HepG2 (cell line): ENCODE data around the gene ZNF620. TPM values are rescaled to one million over a fixed set of nuclear protein-coding genes. Genes with fewer than 3 reads are reported as not detected.
A peak's percentile ranks its signal among the peaks of the same experiment; 100 is the strongest.

Experiments
- ASH2L ChIP-seq: fragments of 300-600, 200-600 bp; sonication (generic); IDR thresholded peaks from 2 replicates; pipeline ENCODE4 v1.7.0; 2017; ENCODE audit warnings: low read depth, mild to moderate bottlenecking, moderate library complexity, mixed read lengths, low read length; ENCODE audit not compliant: insufficient read length
- ATF7-NPFF ChIP-seq: sonication (generic); formaldehyde crosslinking; IDR thresholded peaks from 2 replicates; pipeline ENCODE4 v1.8.1; 2023; ENCODE audit warnings: mild to moderate bottlenecking, low read depth, missing genetic modification reagents, moderate library complexity
- ATRX ChIP-seq: sonication (generic); formaldehyde crosslinking; IDR thresholded peaks from 2 replicates; pipeline ENCODE4 v1.4.0; 2020; ENCODE audit warnings: missing genetic modification reagents, borderline replicate concordance
- CBX2 ChIP-seq, 2 experiments: fragments of 200-600 bp in 1 of 2; sonication (generic); formaldehyde crosslinking in 1 of 2; IDR thresholded peaks; 2 replicates each; pipeline versions ENCODE4 v1.7.0 to v1.8.1; 2018 to 2022; ENCODE audit warnings: low read depth in 2 of 2, low read length in 1 of 2, mild to moderate bottlenecking in 1 of 2, missing genetic modification reagents in 1 of 2
- ESRRA ChIP-seq: sonication (generic); formaldehyde crosslinking; IDR thresholded peaks from 2 replicates; pipeline ENCODE4 v1.5.1; 2020; ENCODE audit warnings: mild to moderate bottlenecking, low read depth, missing genetic modification reagents
- GZF1 ChIP-seq: sonication (generic); formaldehyde crosslinking; IDR thresholded peaks from 2 replicates; pipeline ENCODE4 v1.5.1; 2020; ENCODE audit warnings: mild to moderate bottlenecking, missing genetic modification reagents
- ZNF282 ChIP-seq: fragments of 450-650 bp; IDR thresholded peaks from 2 replicates; pipeline ENCODE4 v1.6.1; 2018; ENCODE audit not compliant: partially characterized antibody
- ZNF589 ChIP-seq: sonication (generic); formaldehyde crosslinking; conservative IDR thresholded peaks from 2 replicates; pipeline ENCODE4 v1.8.0; 2022; ENCODE audit warnings: mild to moderate bottlenecking, moderate library complexity, missing genetic modification reagents
- ZNF709 ChIP-seq: sonication (generic); formaldehyde crosslinking; IDR thresholded peaks from 2 replicates; pipeline ENCODE4 v1.5.0; 2020; ENCODE audit warnings: mild to moderate bottlenecking, missing genetic modification reagents
- ZNF792 ChIP-seq: IDR thresholded peaks from 2 replicates; pipeline ENCODE4 v1.6.1; 2016
- polyA plus RNA-seq, 8 experiments: library from polyadenylated mRNA; depleted of rRNA in 3 of 8; stranded (reverse) in 7 of 8; unstranded in 1 of 8; fragments of >200 nt; fragmentation: Illumina TruSeq in 4 of 8; extraction: Trizol in 4 of 8; gene quantifications; 2 replicates each; pipeline versions ENCODE4 v1.2.1 to v1.2.3, GENCODE V29; 2011 to 2016; ENCODE audit warnings: low read depth in 4 of 8, missing spikeins in 1 of 8, mixed read lengths in 1 of 8; ENCODE audit not compliant: insufficient read depth in 1 of 8
- total RNA-seq, 5 experiments: library from RNA; depleted of rRNA; stranded (reverse); fragments of >200 nt; fragmentation: Illumina TruSeq; extraction: Trizol; gene quantifications; 2 replicates each; pipeline ENCODE4 v1.2.3, GENCODE V29; 2016; ENCODE audit warnings: low read depth in 1 of 5
- TF ChIP-seq, protein P1 (sequence below), 2 experiments: sonication (generic) in 1 of 2; formaldehyde crosslinking in 1 of 2; IDR thresholded peaks; 2 replicates each; pipeline versions ENCODE4 v1.4.0 to v1.6.1; 2016 to 2020; ENCODE audit warnings: borderline replicate concordance in 1 of 2, low read depth in 1 of 2, mild to moderate bottlenecking in 1 of 2, missing genetic modification reagents in 1 of 2
- TF ChIP-seq, protein P2 (sequence below): sonication (generic); formaldehyde crosslinking; IDR thresholded peaks from 2 replicates; pipeline ENCODE4 v1.8.1; 2023; ENCODE audit warnings: missing genetic modification reagents, inconsistent platforms, borderline replicate concordance
- TF ChIP-seq, protein P3 (sequence below): sonication (generic); formaldehyde crosslinking; IDR thresholded peaks from 2 replicates; pipeline ENCODE4 v1.4.0; 2020; ENCODE audit warnings: missing genetic modification reagents, mild to moderate bottlenecking, borderline replicate concordance
- TF ChIP-seq, protein P4 (sequence below): IDR thresholded peaks from 2 replicates; pipeline ENCODE4 v1.6.1; 2016; ENCODE audit warnings: missing compliant biosample characterization, missing genetic modification reagents, borderline replicate concordance
- TF ChIP-seq, protein P5 (sequence below): sonication (generic); formaldehyde crosslinking; IDR thresholded peaks from 2 replicates; pipeline ENCODE4 v1.5.0; 2020; ENCODE audit warnings: mild to moderate bottlenecking, missing genetic modification reagents

Gene ZNF620
- total and polyA plus RNA-seq, 2 of the 13 experiments (the other 11 are each of a cell fraction or from before 2014, with no cell fraction given), result 2.3 to 12.2 TPM

DNA sequence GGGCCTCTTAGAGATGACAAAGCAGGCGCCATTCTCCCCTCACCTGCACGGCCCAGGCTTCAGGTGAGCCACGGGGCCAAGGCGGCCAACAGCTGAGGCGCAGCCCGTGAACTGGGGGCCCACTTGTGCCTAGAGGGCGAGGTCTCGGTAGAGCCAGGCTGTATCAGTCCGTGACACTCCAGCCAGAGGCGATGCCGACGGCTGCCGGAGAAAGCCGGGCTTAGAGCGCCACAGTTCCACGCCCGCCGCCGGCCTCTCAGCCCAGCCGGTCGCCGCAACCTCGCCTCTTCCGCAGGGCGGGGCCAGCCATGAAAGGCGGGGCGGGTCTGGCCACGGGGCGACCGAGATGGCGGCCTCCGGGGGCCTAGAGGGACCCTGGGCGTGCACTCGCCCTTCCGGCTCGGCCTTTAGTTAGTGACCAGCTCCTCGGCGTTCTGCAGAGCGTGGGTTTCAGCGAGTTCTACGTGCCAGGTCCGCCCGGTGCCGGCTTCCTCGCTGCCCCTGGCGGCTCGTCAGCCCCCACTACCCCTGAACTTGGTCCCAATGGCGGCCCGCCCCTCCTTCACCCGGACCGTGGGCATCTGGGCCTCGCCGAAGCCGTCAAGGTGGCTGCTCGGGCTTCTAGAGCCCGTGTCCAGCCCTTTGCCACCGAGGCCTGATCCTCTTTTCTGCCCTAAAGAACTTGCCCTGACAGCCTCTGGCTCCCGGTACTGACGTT is 18.9 kb downstream of the ZNF620 start, which contains the start of gene ZNF621 (continued):
- TF ChIP-seq, protein P1, sequence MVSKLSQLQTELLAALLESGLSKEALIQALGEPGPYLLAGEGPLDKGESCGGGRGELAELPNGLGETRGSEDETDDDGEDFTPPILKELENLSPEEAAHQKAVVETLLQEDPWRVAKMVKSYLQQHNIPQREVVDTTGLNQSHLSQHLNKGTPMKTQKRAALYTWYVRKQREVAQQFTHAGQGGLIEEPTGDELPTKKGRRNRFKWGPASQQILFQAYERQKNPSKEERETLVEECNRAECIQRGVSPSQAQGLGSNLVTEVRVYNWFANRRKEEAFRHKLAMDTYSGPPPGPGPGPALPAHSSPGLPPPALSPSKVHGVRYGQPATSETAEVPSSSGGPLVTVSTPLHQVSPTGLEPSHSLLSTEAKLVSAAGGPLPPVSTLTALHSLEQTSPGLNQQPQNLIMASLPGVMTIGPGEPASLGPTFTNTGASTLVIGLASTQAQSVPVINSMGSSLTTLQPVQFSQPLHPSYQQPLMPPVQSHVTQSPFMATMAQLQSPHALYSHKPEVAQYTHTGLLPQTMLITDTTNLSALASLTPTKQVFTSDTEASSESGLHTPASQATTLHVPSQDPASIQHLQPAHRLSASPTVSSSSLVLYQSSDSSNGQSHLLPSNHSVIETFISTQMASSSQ (IDR thresholded peaks at IDR 0.05; ENCODE audit: low read depth), result no peak
- TF ChIP-seq, protein P1 (CRISPR knock-in tag; IDR thresholded peaks at IDR 0.05; ENCODE audit: borderline replicate concordance), result peak; percentile 59; the same call in 1 of the 2 replicates
- TF ChIP-seq, protein P2, sequence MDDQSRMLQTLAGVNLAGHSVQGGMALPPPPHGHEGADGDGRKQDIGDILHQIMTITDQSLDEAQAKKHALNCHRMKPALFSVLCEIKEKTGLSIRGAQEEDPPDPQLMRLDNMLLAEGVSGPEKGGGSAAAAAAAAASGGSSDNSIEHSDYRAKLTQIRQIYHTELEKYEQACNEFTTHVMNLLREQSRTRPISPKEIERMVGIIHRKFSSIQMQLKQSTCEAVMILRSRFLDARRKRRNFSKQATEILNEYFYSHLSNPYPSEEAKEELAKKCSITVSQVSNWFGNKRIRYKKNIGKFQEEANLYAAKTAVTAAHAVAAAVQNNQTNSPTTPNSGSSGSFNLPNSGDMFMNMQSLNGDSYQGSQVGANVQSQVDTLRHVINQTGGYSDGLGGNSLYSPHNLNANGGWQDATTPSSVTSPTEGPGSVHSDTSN (CRISPR knock-in tag), result no peak
- TF ChIP-seq ATRX (no peak), ATF7-NPFF (CRISPR knock-in tag) (peak; percentile 65; the same call in 1 of the 2 replicates), CBX2 (IDR thresholded peaks at IDR 0.05; ENCODE audit: low read depth, low read length) (no peak), CBX2 (CRISPR knock-in tag; IDR thresholded peaks at IDR 0.05; ENCODE audit: low read depth) (no peak), ZNF792 (no peak; the same call in none of the 2 replicates), ASH2L (peak; percentile 82), ZNF589 (CRISPR knock-in tag) (no peak), ZNF709 (CRISPR knock-in tag) (no peak), ESRRA (no peak; the same call in 1 of the 2 replicates), GZF1 (CRISPR knock-in tag) (no peak; the same call in 1 of the 2 replicates), ZNF282 (no peak)
- TF ChIP-seq, protein P3, sequence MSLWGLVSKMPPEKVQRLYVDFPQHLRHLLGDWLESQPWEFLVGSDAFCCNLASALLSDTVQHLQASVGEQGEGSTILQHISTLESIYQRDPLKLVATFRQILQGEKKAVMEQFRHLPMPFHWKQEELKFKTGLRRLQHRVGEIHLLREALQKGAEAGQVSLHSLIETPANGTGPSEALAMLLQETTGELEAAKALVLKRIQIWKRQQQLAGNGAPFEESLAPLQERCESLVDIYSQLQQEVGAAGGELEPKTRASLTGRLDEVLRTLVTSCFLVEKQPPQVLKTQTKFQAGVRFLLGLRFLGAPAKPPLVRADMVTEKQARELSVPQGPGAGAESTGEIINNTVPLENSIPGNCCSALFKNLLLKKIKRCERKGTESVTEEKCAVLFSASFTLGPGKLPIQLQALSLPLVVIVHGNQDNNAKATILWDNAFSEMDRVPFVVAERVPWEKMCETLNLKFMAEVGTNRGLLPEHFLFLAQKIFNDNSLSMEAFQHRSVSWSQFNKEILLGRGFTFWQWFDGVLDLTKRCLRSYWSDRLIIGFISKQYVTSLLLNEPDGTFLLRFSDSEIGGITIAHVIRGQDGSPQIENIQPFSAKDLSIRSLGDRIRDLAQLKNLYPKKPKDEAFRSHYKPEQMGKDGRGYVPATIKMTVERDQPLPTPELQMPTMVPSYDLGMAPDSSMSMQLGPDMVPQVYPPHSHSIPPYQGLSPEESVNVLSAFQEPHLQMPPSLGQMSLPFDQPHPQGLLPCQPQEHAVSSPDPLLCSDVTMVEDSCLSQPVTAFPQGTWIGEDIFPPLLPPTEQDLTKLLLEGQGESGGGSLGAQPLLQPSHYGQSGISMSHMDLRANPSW (CRISPR knock-in tag), result peak; percentile 79; the same call in 1 of the 2 replicates
- TF ChIP-seq, protein P4, sequence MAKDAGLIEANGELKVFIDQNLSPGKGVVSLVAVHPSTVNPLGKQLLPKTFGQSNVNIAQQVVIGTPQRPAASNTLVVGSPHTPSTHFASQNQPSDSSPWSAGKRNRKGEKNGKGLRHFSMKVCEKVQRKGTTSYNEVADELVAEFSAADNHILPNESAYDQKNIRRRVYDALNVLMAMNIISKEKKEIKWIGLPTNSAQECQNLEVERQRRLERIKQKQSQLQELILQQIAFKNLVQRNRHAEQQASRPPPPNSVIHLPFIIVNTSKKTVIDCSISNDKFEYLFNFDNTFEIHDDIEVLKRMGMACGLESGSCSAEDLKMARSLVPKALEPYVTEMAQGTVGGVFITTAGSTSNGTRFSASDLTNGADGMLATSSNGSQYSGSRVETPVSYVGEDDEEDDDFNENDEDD (CRISPR knock-in tag), result peak; percentile 45; the same call in 1 of the 2 replicates
- TF ChIP-seq, protein P5, sequence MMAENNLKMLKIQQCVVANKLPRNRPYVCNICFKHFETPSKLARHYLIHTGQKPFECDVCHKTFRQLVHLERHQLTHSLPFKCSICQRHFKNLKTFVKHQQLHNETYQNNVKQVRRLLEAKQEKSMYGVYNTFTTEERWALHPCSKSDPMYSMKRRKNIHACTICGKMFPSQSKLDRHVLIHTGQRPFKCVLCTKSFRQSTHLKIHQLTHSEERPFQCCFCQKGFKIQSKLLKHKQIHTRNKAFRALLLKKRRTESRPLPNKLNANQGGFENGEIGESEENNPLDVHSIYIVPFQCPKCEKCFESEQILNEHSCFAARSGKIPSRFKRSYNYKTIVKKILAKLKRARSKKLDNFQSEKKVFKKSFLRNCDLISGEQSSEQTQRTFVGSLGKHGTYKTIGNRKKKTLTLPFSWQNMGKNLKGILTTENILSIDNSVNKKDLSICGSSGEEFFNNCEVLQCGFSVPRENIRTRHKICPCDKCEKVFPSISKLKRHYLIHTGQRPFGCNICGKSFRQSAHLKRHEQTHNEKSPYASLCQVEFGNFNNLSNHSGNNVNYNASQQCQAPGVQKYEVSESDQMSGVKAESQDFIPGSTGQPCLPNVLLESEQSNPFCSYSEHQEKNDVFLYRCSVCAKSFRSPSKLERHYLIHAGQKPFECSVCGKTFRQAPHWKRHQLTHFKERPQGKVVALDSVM (CRISPR knock-in tag), result no peak
